Measurements from ENCODE around the gene SLC17A9.

- TF ChIP-seq POLR2A (IDR thresholded peaks at IDR 0.05) (no peak), CTCF (IDR thresholded peaks at IDR 0.05) (no peak)
Observed at GRCh38 chr20:62952968-62953838, 694 bp downstream of the SLC17A9 start.

Measured in Peyer's patch (tissue), 4 donors.